GM12865 (cell line): ENCODE results near the gene MAFF.
"Not testable (repeated sequence)": the region's sequence is repeated elsewhere in the genome, so short reads cannot be mapped to it uniquely, and the experiment has no call there.

ENCODE experiments used
- DNase-seq: peaks from one replicate; pipeline ENCODE4 v3.0.0; 2010; ENCODE audit warnings: low read depth
- H3K4me3 ChIP-seq: 2 replicates; pipeline ENCODE4 v1.5.1; 2011; ENCODE audit warnings: mild to moderate bottlenecking, low read depth, low read length, control low read depth
- CTCF ChIP-seq: IDR thresholded peaks from 2 replicates; pipeline ENCODE4 v1.5.1; 2011; ENCODE audit warnings: low read length, control low read depth, low read depth, inconsistent platforms; ENCODE audit not compliant: insufficient read depth; ENCODE audit errors: missing control alignments

Gene MAFF

GRCh38 chr22:38172832-38173640 lies 28.8 kb upstream of the MAFF start:
- TF ChIP-seq CTCF = no peak
- H3K4me3 ChIP-seq = no peak overlapping the region
- DNase-seq = no peak

DNA sequence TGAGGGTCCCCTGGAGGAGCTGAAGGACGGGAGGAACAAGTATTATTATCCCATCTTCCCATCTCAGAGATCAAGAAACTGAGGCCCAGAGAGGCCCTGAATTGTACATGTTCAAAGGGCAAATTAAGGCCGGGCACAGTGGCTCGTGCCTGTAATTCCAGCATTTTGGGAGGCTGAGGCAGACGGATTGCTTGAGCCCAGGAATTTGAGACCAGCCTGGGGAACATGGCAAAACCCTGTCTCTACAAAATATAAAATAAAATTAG lies 28.2 kb upstream of the MAFF start:
- H3K4me3 ChIP-seq = no peak overlapping the region
- DNase-seq = no peak
- no peak for TF ChIP-seq CTCF

GRCh38 chr22:38174626-38175025 lies 27.2 kb upstream of the MAFF start:
- no peak for DNase-seq
- TF ChIP-seq CTCF = no peak
- no peak overlapping the region for H3K4me3 ChIP-seq

DNA sequence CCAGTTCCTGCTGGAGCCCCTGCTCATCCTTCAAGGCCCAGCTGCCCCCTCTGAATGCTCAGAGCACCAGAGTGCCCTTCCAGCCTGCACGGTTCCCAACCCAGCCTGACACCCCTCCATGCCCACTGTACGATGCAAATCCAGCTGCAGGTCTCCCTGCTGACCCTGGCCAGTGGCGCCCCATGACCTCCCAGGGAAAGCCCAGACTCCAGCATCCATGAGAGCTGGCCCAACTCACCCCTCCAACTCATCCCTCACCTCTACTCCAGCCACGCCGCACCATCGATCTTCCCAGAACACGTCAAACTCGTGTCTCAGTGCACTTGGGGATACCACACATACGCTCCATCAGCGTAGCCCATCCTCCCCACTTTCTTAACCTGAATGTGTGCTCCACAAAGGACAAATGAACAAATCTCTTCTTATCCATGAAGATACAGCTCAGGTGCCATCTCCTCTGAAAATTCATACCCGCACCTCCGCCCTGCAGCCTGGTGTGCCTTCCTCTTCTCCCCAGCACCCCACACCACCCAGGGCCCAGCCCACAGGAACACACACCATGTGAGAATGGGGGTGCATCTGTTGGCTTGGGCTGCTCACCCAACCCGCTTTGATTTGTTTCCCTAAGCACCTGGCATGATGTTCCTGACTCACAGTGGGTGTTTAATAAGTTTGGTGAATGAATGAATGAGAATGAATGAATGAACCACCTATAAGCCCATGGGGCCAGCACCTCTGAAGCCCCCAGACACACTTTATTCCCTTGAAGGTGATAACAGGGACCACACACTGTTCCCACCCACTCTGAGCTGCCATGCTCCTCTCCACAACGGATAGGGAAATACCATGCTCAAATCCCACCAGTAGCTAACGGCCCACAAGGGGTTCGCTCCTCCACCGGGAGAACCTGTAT lies 26.3 kb upstream of the MAFF start:
- DNase-seq = no peak
- no peak overlapping the region for H3K4me3 ChIP-seq
- no peak for TF ChIP-seq CTCF

DNA sequence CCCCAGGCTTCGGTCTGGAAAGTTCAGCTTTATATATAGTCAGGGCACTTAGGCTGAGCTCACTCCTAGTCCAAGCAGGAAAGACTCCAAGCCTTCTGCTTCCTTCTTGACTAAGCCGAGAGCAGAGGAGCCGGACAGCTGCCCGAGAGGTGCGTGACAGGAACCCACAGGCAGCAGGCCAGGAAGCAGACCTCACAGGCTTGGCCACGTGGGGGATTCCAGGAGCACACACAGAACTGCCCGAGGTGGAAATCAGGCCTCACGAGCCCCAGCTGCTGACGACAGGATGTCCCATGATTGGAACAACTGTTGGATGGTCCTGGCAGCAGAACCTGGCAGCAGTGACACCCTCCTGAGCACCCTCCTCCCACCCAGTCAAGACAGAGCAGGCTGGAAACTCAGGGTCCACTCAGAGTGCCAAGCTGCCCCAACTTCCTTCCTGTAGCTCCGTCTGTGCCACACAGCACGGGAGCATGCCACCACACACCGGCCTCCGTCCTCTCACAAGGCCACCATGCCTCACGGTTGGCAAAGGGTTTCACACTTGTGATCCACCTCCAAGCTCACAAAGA lies 25.5 kb upstream of the MAFF start:
- DNase-seq = peak; percentile 92
- TF ChIP-seq CTCF = no peak
- peak overlapping the region; percentile 3; the same call in 1 of the 2 replicates for H3K4me3 ChIP-seq

DNA sequence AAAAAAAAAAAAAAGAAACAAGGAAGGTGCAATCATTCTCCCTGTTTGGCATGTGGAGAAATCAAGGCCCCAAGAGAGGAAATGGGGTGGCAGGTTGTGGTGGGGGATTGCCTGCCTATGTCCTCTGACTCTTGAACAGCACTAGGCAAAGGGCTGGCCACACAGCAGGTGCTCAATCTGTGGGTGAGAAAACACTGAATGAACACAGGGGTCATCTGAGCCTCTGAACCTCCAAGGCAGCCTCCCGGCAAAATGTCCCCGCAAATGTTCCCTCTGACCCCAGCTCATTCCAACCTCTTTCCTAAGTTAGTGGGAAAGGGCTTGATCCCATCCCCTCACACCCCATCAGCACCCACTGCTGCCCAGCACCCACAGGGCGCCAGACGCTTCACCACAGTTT lies 24.8 kb upstream of the MAFF start:
- DNase-seq = peak; percentile 50
- no peak overlapping the region for H3K4me3 ChIP-seq
- no peak for TF ChIP-seq CTCF

DNA sequence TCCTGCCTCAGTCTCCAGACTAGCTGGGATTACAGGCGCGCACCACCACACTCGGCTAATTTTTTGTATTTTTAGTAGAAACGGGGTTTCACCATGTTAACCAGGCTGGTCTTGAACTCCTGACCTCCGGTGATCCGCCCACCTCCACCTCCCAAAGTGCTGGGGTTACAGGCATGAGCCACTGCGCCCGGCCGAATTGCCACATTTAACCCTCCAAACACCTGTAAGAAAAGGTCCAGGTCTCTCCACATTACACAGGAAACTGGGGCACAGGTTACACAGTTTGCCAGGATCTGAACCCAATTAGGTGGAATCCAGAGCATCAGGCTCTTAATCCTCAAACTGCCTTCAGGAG lies 24.2 kb upstream of the MAFF start:
- not testable (repeated sequence) for DNase-seq, H3K4me3 ChIP-seq
